Thymus (tissue), 11 donors: ENCODE results near the gene NCAN. TPM values are rescaled to one million over a fixed set of nuclear protein-coding genes. Genes with fewer than 3 reads are reported as not detected.
"Not testable (repeated sequence)": the region's sequence is repeated elsewhere in the genome, so short reads cannot be mapped to it uniquely, and the experiment has no call there.

ENCODE experiments used
- DNase-seq, 9 donors: peaks; one replicate each; pipeline ENCODE4 v3.0.0-alpha.2; 2013; ENCODE audit warnings: low spot score in 9 of 9, low read depth in 6 of 9, missing footprints in 1 of 9
- H3K27ac ChIP-seq, 2 donors: one replicate each; pipeline ENCODE4 v1.5.1; 2013; ENCODE audit warnings: control low read depth in 1 of 2, low read depth in 1 of 2, low read length in 1 of 2, mild to moderate bottlenecking in 1 of 2, moderate library complexity in 1 of 2
- H3K27me3 ChIP-seq, 2 donors: one replicate each; pipeline ENCODE4 v1.5.1; 2013; ENCODE audit warnings: low read length in 1 of 2; ENCODE audit not compliant: control insufficient read depth in 2 of 2, insufficient read depth in 1 of 2
- H3K36me3 ChIP-seq, 2 donors: one replicate each; pipeline ENCODE4 v1.5.1; 2013; ENCODE audit warnings: low read length in 1 of 2, mild to moderate bottlenecking in 1 of 2, moderate library complexity in 1 of 2; ENCODE audit not compliant: control insufficient read depth in 2 of 2, insufficient read depth in 2 of 2
- H3K4me1 ChIP-seq, 2 donors: one replicate each; pipeline ENCODE4 v1.5.1; 2013; ENCODE audit warnings: low read length in 2 of 2; ENCODE audit not compliant: control insufficient read depth in 2 of 2, insufficient read depth in 2 of 2
- H3K4me3 ChIP-seq, 2 donors: one replicate each; pipeline ENCODE4 v1.5.1; 2013; ENCODE audit warnings: low read length in 2 of 2, control low read depth in 1 of 2, mild to moderate bottlenecking in 1 of 2
- H3K9me3 ChIP-seq, 2 donors: one replicate each; pipeline ENCODE4 v1.5.1; 2013; ENCODE audit warnings: low read length in 1 of 2, mild to moderate bottlenecking in 1 of 2; ENCODE audit not compliant: control insufficient read depth in 2 of 2, insufficient read depth in 1 of 2
- WGBS: extraction: QIAGEN DNeasy Blood & Tissue Kit; methylation state at CpG from one replicate; pipeline ENCODE4 v1.1.7; 2013; 5-methylcytosine and 5-hydroxymethylcytosine counted together
- polyA plus RNA-seq: library from polyadenylated mRNA; stranded (reverse); fragments of 200-250 nt; gene quantifications from one replicate; pipeline ENCODE4 v1.2.3, GENCODE V29; 2013
- total RNA-seq: library from RNA; stranded (reverse); fragments of 120-200 nt; gene quantifications from one replicate; pipeline ENCODE4 v1.2.4, GENCODE V29; 2013
- donor health status: healthy.

The NCAN gene
- total and polyA plus RNA-seq, 2 donors, result 0.14 to 0.27 TPM

DNA sequence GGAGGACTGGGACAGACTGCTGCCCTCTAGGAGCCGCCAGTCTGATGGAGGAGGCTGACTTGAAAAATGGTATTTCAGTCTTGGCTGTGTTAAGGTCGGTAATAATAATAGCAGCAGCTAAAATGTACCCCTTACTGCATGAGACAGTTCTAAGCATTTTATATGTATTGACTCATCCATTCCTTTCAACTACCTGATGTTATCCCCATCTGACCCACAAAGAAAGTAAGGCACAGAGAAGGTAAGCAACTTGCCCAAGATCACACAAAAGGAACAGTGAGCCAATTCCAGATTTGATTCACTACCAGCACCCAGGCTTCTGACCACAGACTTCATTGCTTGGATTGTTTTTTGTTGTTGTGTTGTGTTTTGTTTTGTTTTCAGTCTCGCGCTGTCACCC, 4.0 kb downstream of the NCAN start:
- Histone ChIP-seq H3K9me3 (no peaks in the 10 kb centered on the region), H3K27me3 (peaks cover 15 to 49% of the 10 kb centered on the region in 2 donors)
- WGBS, result 81% methylated on average over 4 of the region's 4 CpGs

DNA sequence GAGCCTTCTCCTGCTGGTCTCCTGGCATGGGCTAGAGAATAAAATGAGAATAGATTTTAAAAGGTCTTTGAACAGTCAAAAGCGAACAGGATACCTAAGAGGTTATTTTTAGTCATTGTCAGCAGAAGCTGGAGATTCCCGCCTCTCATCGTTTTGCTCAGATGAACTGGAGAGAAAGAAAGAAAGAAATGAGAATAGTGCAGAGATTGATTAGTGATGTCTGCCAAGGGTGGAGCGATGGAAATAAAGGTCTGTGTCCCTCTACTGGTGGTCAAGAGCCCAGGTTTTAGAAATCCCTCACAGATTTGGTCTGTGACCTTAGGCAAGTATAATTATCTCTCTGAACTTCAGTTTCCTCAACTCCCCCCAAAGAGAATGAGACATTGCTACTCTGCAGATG, 5.3 kb downstream of the NCAN start:
- Histone ChIP-seq H3K4me3 (no peak overlapping the region), H3K36me3 (no peaks in the 10 kb centered on the region), H3K4me1 (no peaks in the 10 kb centered on the region), H3K9me3 (no peaks in the 10 kb centered on the region), H3K27ac (no peak overlapping the region), H3K27me3 (peaks cover 5 to 36% of the 10 kb centered on the region in 2 donors)
- DNase-seq, result no peak
- 70% methylated on average over 4 of the region's 4 CpGs for WGBS

More for the DNA sequence above, 4.0 kb downstream of the NCAN start:
- no peaks in the 10 kb centered on the region for H3K36me3 ChIP-seq
- H3K4me1 ChIP-seq, result no peaks in the 10 kb centered on the region
- DNase-seq, result no peak
- H3K27ac ChIP-seq, result no peak overlapping the region
- H3K4me3 ChIP-seq, result no peak overlapping the region

DNA sequence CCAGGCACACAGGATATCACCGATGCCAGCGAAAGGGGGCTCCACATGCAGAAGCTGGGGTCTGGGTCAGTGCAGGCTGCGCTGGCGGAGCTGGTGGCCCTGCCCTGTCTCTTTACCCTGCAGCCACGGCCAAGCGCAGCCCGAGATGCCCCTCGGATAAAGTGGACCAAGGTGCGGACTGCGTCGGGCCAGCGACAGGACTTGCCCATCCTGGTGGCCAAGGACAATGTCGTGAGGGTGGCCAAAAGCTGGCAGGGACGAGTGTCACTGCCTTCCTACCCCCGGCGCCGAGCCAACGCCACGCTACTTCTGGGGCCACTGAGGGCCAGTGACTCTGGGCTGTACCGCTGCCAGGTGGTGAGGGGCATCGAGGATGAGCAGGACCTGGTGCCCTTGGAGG, 7.2 kb downstream of the NCAN start:
- H3K36me3 ChIP-seq, result no peaks in the 10 kb centered on the region
- no peak overlapping the region for H3K4me3 ChIP-seq
- WGBS, result 93% methylated on average over 21 of the region's 21 CpGs
- no peak overlapping the region for H3K27ac ChIP-seq
- H3K9me3 ChIP-seq, result no peaks in the 10 kb centered on the region
- no peak for DNase-seq
- H3K4me1 ChIP-seq, result no peaks in the 10 kb centered on the region
- peaks cover 0 to 31% of the 10 kb centered on the region in 2 donors for H3K27me3 ChIP-seq

DNA sequence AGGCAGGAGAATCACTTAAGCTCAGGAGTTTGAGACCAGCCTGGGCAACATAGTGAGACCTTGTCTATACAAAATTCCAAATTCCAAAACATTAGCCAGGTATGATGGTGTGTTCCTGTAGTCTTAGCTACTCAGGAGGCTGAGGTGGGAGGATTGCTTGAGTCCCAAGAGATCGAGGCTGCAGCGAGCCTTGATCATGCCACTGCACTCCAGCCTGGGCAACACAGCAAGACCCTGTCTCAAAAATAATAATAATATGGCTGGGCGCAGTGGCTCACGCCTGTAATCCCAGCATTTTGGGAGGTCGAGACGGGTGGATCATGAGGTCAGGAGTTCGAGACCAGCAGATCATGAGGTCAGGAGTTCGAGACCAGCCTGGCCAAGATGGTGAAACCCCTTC, 9.2 kb downstream of the NCAN start:
- 95% methylated on average over 8 of the region's 8 CpGs for WGBS
- DNase-seq, H3K36me3 ChIP-seq, H3K9me3 ChIP-seq, H3K4me3 ChIP-seq, H3K4me1 ChIP-seq, H3K27ac ChIP-seq: not testable (repeated sequence)
- peaks cover 9 to 32% of the 10 kb centered on the region in 2 donors for H3K27me3 ChIP-seq

DNA sequence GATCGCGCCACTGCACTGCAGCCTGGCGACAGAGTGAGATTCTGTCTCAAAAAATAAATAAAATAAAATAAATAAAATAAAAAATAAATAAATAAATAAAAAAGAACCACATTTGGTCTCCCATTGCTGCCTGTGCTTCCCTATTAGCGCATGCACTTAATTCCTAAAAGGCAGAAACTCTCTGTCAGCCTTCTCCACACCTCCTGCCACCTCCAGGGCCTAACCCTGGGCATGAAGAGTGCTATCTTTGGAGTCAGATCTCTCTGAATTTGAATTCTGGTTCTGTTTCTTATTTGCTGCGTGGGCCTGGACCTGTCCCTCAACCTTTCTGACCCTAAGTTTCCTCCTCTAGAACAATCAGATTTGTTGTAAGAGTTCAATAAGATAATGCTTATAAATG, 11.3 kb downstream of the NCAN start:
- H3K9me3 ChIP-seq, result no peaks in the 10 kb centered on the region
- peaks cover 2 to 4% of the 10 kb centered on the region in 2 donors for H3K4me1 ChIP-seq
- H3K36me3 ChIP-seq, result no peaks in the 10 kb centered on the region
- H3K4me3 ChIP-seq, result no peak overlapping the region
- WGBS, result 95% methylated on average over 5 of the region's 5 CpGs
- no peak overlapping the region for H3K27ac ChIP-seq
- no peak for DNase-seq
- peaks cover 9 to 44% of the 10 kb centered on the region in 2 donors for H3K27me3 ChIP-seq

DNA sequence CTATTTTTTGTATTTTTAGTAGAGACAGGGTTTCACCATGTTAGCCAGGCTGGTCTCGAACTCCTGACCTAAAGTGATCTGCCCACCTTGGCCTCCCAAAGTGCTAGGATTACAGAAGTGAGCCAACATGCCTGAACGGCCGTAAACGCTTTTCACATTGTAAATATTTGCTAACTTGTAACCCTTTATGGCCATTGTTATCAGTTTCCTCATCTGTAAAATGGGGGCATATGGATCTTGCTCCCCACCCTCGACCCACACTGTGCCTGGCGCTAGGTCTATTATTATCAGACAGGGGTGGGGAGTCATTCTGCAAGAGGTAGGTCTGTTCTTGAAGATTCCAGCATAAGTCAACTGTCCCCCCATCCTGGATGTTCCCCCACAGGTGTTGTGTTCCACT, 11.9 kb downstream of the NCAN start:
- Histone ChIP-seq H3K27ac (no peak overlapping the region), H3K36me3 (no peaks in the 10 kb centered on the region), H3K27me3 (peaks cover 9 to 46% of the 10 kb centered on the region in 2 donors), H3K4me3 (no peak overlapping the region), H3K4me1 (peaks cover 2 to 4% of the 10 kb centered on the region in 2 donors), H3K9me3 (no peaks in the 10 kb centered on the region)
- DNase-seq, result no peak
- WGBS, result 89% methylated on average over 6 of the region's 6 CpGs

DNA sequence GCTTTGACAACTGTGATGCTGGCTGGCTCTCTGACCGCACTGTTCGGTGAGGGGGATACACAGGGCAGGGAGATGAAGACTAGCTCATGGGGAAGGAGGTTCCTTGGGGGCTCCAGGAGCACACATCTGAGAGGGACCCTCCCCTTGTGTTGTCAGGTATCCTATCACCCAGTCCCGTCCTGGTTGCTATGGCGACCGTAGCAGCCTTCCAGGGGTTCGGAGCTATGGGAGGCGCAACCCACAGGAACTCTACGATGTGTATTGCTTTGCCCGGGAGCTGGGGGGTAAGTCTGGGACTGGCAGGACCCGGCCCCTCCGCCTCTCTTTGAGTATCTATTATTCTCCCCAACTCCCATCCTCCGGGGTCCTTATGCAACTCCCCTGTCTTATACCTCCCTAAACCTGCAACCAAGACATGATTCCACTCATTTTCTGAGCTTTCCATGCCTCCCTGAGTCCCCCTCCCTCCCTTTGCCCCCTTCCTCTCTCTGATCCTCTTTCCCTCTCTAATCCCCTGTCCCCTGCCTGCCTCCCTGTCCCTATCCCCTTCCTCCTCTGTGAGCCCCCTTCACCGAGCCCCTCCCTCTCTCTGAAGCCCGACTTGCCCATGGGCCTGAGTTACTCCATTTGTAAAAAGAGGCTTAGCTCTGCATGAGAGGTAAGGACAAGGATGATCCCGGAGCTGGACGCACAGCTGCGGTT, 12.5 kb downstream of the NCAN start:
- Histone ChIP-seq H3K4me1 (peaks cover 2 to 4% of the 10 kb centered on the region in 2 donors), H3K9me3 (no peaks in the 10 kb centered on the region), H3K27me3 (peaks cover 9 to 46% of the 10 kb centered on the region in 2 donors), H3K36me3 (no peaks in the 10 kb centered on the region), H3K4me3 (peak overlapping the region in 1 of 2 donors; percentile 50), H3K27ac (no peak overlapping the region)
- DNase-seq, result no peak
- 74% methylated on average over 17 of the region's 17 CpGs for WGBS

DNA sequence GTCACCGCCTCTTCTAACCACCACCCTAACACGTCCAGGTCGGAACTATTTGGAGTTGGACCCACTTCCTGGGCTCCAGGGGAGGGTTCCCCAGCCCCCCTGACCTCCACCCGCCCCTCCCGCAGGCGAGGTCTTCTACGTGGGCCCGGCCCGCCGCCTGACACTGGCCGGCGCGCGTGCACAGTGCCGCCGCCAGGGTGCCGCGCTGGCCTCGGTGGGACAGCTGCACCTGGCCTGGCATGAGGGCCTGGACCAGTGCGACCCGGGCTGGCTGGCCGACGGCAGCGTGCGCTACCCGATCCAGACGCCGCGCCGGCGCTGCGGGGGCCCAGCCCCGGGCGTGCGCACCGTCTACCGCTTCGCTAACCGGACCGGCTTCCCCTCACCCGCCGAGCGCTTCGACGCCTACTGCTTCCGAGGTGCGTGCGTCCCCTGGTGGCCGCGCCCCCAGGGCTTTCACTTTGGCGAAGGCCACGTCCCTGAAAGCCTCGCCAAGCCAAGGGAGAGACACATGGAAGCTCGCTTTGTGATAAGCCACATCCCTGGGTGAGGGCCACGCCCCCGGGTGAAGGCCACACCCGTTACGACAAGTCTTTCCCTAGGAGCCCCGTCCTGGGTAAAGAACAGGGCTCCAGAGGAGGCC, 13.2 kb downstream of the NCAN start:
- no peaks in the 10 kb centered on the region for H3K36me3 ChIP-seq
- H3K9me3 ChIP-seq, result no peaks in the 10 kb centered on the region
- peaks cover 9 to 46% of the 10 kb centered on the region in 2 donors for H3K27me3 ChIP-seq
- WGBS, result 3% methylated on average over 59 of the region's 59 CpGs
- peaks cover 2 to 4% of the 10 kb centered on the region in 2 donors for H3K4me1 ChIP-seq
- H3K4me3 ChIP-seq, result peak overlapping the region in 1 of 2 donors; percentile 50
- peak in 8 of 9 donors; percentile 21 to 74 (median 44) for DNase-seq
- no peak overlapping the region for H3K27ac ChIP-seq

DNA sequence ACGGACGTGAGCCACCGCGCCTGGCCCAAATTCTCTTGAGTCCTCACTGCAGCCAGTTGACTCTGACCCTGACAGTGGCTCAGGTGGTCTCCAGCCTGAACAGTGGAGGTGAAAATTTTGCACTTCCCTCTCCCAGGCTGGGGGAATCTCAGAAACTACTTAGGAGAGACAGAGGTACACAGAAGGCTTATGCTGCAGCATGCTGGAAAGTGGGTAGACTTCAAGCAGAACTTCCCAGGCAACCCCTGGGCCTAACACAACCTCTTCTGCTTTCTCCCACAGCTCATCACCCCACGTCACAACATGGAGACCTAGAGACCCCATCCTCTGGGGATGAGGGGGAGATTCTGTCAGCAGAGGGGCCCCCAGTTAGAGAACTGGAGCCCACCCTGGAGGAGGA, 14.4 kb downstream of the NCAN start:
- Histone ChIP-seq H3K27ac (no peak overlapping the region), H3K9me3 (no peaks in the 10 kb centered on the region), H3K4me1 (peaks cover 2 to 4% of the 10 kb centered on the region in 2 donors), H3K4me3 (no peak overlapping the region), H3K36me3 (no peaks in the 10 kb centered on the region), H3K27me3 (peaks cover 9 to 46% of the 10 kb centered on the region in 2 donors)
- WGBS, result 91% methylated on average over 5 of the region's 5 CpGs
- no peak for DNase-seq
